Liver (tissue), 9 donors: ENCODE measurements around the gene DIP2C. TPM values are rescaled to one million over a fixed set of nuclear protein-coding genes. Genes with fewer than 3 reads are reported as not detected.

Source experiments
- DNase-seq: peaks from one replicate; pipeline ENCODE4 v3.0.0-alpha.2; 2017; ENCODE audit warnings: low spot score
- H3K27ac ChIP-seq, 2 donors: one replicate each; pipeline ENCODE4 v1.7.0; 2013; ENCODE audit warnings: inconsistent platforms in 2 of 2, low read length in 2 of 2, control low read depth in 1 of 2, low read depth in 1 of 2, mild to moderate bottlenecking in 1 of 2
- H3K27me3 ChIP-seq, 4 donors: one replicate each; pipeline versions ENCODE4 v1.6.1 to v1.7.0; 2013; ENCODE audit warnings: low read length in 3 of 4, inconsistent platforms in 1 of 4, mild to moderate bottlenecking in 1 of 4, moderate library complexity in 1 of 4; ENCODE audit not compliant: control insufficient read depth in 4 of 4, insufficient read depth in 4 of 4
- H3K36me3 ChIP-seq, 4 donors: one replicate each; pipeline versions ENCODE4 v1.6.1 to v1.7.0; 2013; ENCODE audit warnings: low read length in 3 of 4, mild to moderate bottlenecking in 3 of 4, low read depth in 1 of 4, moderate library complexity in 1 of 4; ENCODE audit not compliant: control insufficient read depth in 4 of 4, insufficient read depth in 3 of 4
- H3K4me1 ChIP-seq, 4 donors: one replicate each; pipeline versions ENCODE4 v1.6.1 to v1.7.0; 2013; ENCODE audit warnings: low read length in 3 of 4, mild to moderate bottlenecking in 3 of 4, moderate library complexity in 1 of 4; ENCODE audit not compliant: control insufficient read depth in 4 of 4, insufficient read depth in 4 of 4
- H3K4me3 ChIP-seq, 3 donors: one replicate each; pipeline versions ENCODE4 v1.6.1 to v1.7.0; 2013; ENCODE audit warnings: low read length in 3 of 3, control low read depth in 1 of 3, low read depth in 1 of 3, mild to moderate bottlenecking in 1 of 3
- H3K9ac ChIP-seq, 2 donors: one replicate each; pipeline ENCODE4 v1.7.0; 2013; ENCODE audit warnings: low read length in 2 of 2, mild to moderate bottlenecking in 2 of 2, moderate library complexity in 2 of 2, control low read depth in 1 of 2, low read depth in 1 of 2
- H3K9me3 ChIP-seq, 4 donors: one replicate each; pipeline versions ENCODE4 v1.6.1 to v1.7.0; 2013; ENCODE audit warnings: low read length in 3 of 4; ENCODE audit not compliant: control insufficient read depth in 4 of 4
- EGR1 ChIP-seq, 2 donors: IDR thresholded peaks; 2 replicates each; pipeline ENCODE4 v1.6.1; 2016 to 2018; ENCODE audit warnings: antibody characterized with exemption in 2 of 2, low read depth in 2 of 2
- FOXA1 ChIP-seq: IDR thresholded peaks from 2 replicates; pipeline ENCODE4 v1.6.1; 2016; ENCODE audit warnings: antibody characterized with exemption
- GABPA ChIP-seq, 2 donors: IDR thresholded peaks in 1 of 2; conservative IDR thresholded peaks in 1 of 2; 2 replicates each; pipeline ENCODE4 v1.6.1; 2016; ENCODE audit warnings: antibody characterized with exemption in 2 of 2, mild to moderate bottlenecking in 1 of 2, moderate library complexity in 1 of 2
- HNF4A ChIP-seq, 2 donors: conservative IDR thresholded peaks; 2 replicates each; pipeline ENCODE4 v1.6.1; 2016; ENCODE audit warnings: antibody characterized with exemption in 2 of 2, mild to moderate bottlenecking in 2 of 2
- HNF4G ChIP-seq: IDR thresholded peaks from 2 replicates; pipeline ENCODE4 v1.6.1; 2016; ENCODE audit warnings: antibody characterized with exemption
- JUND ChIP-seq, 2 donors: IDR thresholded peaks; 2 replicates each; pipeline ENCODE4 v1.6.1; 2016; ENCODE audit warnings: antibody characterized with exemption in 2 of 2
- RAD21 ChIP-seq, 2 donors: IDR thresholded peaks; 2 replicates each; pipeline ENCODE4 v1.6.1; 2016; ENCODE audit warnings: antibody characterized with exemption in 2 of 2, mild to moderate bottlenecking in 2 of 2
- REST ChIP-seq: IDR thresholded peaks from 2 replicates; pipeline ENCODE4 v1.6.1; 2016; ENCODE audit warnings: antibody characterized with exemption, mild to moderate bottlenecking
- RXRA ChIP-seq, 2 donors: IDR thresholded peaks; 2 replicates each; pipeline ENCODE4 v1.6.1; 2017 to 2018; ENCODE audit warnings: antibody characterized with exemption in 2 of 2, mild to moderate bottlenecking in 1 of 2
- SP1 ChIP-seq: IDR thresholded peaks from 2 replicates; pipeline ENCODE4 v1.6.1; 2018; ENCODE audit warnings: antibody characterized with exemption, mild to moderate bottlenecking
- TAF1 ChIP-seq: conservative IDR thresholded peaks from 2 replicates; pipeline ENCODE4 v1.6.1; 2016; ENCODE audit warnings: antibody characterized with exemption, mild to moderate bottlenecking
- YY1 ChIP-seq: IDR thresholded peaks from 2 replicates; pipeline ENCODE4 v1.6.1; 2016; ENCODE audit warnings: antibody characterized with exemption, mild to moderate bottlenecking
- ZBTB33 ChIP-seq: IDR thresholded peaks from 2 replicates; pipeline ENCODE4 v1.6.1; 2016; ENCODE audit warnings: antibody characterized with exemption
- WGBS: extraction: QIAGEN DNeasy Blood & Tissue Kit; methylation state at CpG from one replicate; pipeline ENCODE4 v1.1.7; 2013; 5-methylcytosine and 5-hydroxymethylcytosine counted together
- polyA plus RNA-seq, 2 donors: library from polyadenylated mRNA; stranded (reverse) in 1 of 2; unstranded in 1 of 2; fragments of 200-250 nt in 1 of 2; fragments of >200 nt in 1 of 2; fragmentation: Nextera tagmentation in 1 of 2; extraction: Ambion mirVana in 1 of 2; gene quantifications; one replicate each; pipeline versions ENCODE4 v1.2.1 to v1.2.3, GENCODE V29; 2013 to 2015
- total RNA-seq, 2 donors: library from RNA; depleted of rRNA; stranded (reverse); fragments of >200 nt; gene quantifications; one replicate each; pipeline ENCODE4 v1.2.3, GENCODE V29; 2014
- TF ChIP-seq, protein P1 (sequence below): IDR thresholded peaks from 2 replicates; pipeline ENCODE4 v1.6.1; 2016; ENCODE audit warnings: antibody characterized with exemption
- donor health status: healthy.
- donor health status: healthy.
- donor health status: healthy.
- donor health status: healthy.
- donor health status: healthy.

DIP2C gene
- total and polyA plus RNA-seq, 4 donors = 4.2 to 12.2 (median 5.7) TPM

DNA sequence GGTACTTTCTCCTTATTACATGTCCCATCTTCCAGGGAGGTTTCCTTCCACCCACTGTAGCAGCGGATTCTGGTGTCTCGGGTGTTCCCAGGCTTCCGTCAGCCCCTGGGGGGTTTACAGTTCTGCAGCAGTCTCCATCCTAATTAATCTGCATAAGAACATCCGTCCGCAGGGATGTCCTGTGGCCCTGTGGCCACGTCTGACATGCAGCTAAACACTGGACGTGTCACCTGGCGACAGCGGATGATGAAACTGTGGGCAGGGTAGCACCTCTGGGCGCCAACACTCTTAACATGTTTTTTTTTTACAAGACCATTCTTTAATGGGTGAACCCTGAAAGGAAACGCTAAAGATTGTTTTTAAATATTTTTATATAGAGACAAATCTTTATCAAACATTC lies 58.2 kb downstream of the DIP2C start:
- no peaks in the 10 kb centered on the region for H3K27me3 ChIP-seq
- no peak overlapping the region for H3K9ac ChIP-seq
- no peak overlapping the region for H3K4me3 ChIP-seq
- no peaks in the 10 kb centered on the region for H3K36me3 ChIP-seq
- H3K27ac ChIP-seq = no peak overlapping the region
- no peak for DNase-seq
- H3K9me3 ChIP-seq = no peaks in the 10 kb centered on the region
- TF ChIP-seq TAF1 (no peak), JUND (IDR thresholded peaks at IDR 0.05) (no peak)
- TF ChIP-seq, protein P1, sequence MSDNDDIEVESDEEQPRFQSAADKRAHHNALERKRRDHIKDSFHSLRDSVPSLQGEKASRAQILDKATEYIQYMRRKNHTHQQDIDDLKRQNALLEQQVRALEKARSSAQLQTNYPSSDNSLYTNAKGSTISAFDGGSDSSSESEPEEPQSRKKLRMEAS = no peak
- no peaks in the 10 kb centered on the region for H3K4me1 ChIP-seq
- WGBS = 98% methylated on average over 11 of the region's 11 CpGs

DNA sequence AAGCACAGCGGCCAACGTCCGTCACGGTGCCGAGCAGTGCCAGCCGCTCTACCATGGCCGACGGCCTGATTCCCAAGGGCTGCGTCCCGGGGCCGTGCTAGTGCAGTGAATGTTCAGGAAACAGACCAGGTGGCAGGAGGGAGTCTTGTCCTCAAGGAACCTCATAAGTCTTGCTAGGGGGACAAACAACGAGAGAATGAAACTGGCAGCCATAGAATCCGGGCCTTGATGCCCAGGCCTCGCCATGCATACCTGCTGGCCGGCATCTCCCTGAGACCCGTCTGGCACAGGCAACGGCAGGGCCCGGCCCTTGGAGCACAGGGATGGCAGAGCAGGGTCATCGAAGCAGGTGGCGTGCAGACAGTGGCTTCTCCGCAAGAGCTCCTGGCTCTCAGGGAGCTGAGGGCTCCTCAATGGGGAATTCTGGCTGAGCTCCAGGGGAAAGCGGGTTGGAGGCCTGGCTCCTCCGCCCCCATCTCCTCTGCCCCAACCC lies 58.8 kb downstream of the DIP2C start:
- no peak overlapping the region for H3K4me3 ChIP-seq
- no peaks in the 10 kb centered on the region for H3K9me3 ChIP-seq
- WGBS = 93% methylated on average over 23 of the region's 23 CpGs
- no peak overlapping the region for H3K27ac ChIP-seq
- H3K4me1 ChIP-seq = no peaks in the 10 kb centered on the region
- TF ChIP-seq YY1 (no peak), SP1 (no peak), EGR1 (IDR thresholded peaks at IDR 0.05; ENCODE audit: low read depth in 2 of 2) (no peak), FOXA1 (no peak), RAD21 (IDR thresholded peaks at IDR 0.05) (no peak), RXRA (IDR thresholded peaks at IDR 0.05) (no peak), JUND (IDR thresholded peaks at IDR 0.05) (no peak), ZBTB33 (no peak), HNF4G (no peak), REST (no peak), GABPA (IDR thresholded peaks at IDR 0.05 in 1 of 2, conservative IDR thresholded peaks at IDR 0.05 in 1 of 2) (no peak), TAF1 (no peak), HNF4A (conservative IDR thresholded peaks at IDR 0.05) (no peak)
- TF ChIP-seq, protein P1 = no peak
- H3K36me3 ChIP-seq = no peaks in the 10 kb centered on the region
- no peaks in the 10 kb centered on the region for H3K27me3 ChIP-seq
- no peak for DNase-seq
- H3K9ac ChIP-seq = no peak overlapping the region
